D341Med (cell line): Measurements from ENCODE around the gene BBS10.
"Not testable (repeated sequence)": the region's sequence is repeated elsewhere in the genome, so short reads cannot be mapped to it uniquely, and the experiment has no call there.

ENCODE experiments used
- DNase-seq: peaks from one replicate; pipeline ENCODE4 v3.0.0; 2012; ENCODE audit warnings: low spot score

The BBS10 gene

GRCh38 chr12:76329606-76330005, 18.6 kb downstream of the BBS10 start:
- DNase-seq = no peak

GRCh38 chr12:76329159-76329558, 19.1 kb downstream of the BBS10 start:
- DNase-seq = no peak

GRCh38 chr12:76319595-76320319, 28.5 kb downstream of the BBS10 start:
- not testable (repeated sequence) for DNase-seq

- no peak for DNase-seq
Measured at GRCh38 chr12:76318773-76319594, 29.2 kb downstream of the BBS10 start.

- DNase-seq = no peak
Measured at GRCh38 chr12:76317976-76318375, 30.2 kb downstream of the BBS10 start.

- no peak for DNase-seq
Measured at GRCh38 chr12:76316468-76316867, 31.7 kb downstream of the BBS10 start.

GRCh38 chr12:76313299-76313698, 34.9 kb downstream of the BBS10 start:
- no peak for DNase-seq

- no peak for DNase-seq
Measured at GRCh38 chr12:76312315-76312714, 35.9 kb downstream of the BBS10 start.

- no peak for DNase-seq
Measured at GRCh38 chr12:76311796-76312195, 36.4 kb downstream of the BBS10 start.

- no peak for DNase-seq
Measured at GRCh38 chr12:76310110-76310509, 38.1 kb downstream of the BBS10 start.

GRCh38 chr12:76308866-76309265, 39.3 kb downstream of the BBS10 start:
- DNase-seq = no peak

GRCh38 chr12:76307083-76307482, 41.1 kb downstream of the BBS10 start:
- DNase-seq = no peak

GRCh38 chr12:76303989-76304460, 44.2 kb downstream of the BBS10 start:
- DNase-seq = no peak

GRCh38 chr12:76303365-76303764, 44.9 kb downstream of the BBS10 start:
- DNase-seq = no peak

- no peak for DNase-seq
Measured at GRCh38 chr12:76300297-76300665, 47.9 kb downstream of the BBS10 start.

GRCh38 chr12:76299536-76300296, 48.5 kb downstream of the BBS10 start:
- DNase-seq = peak; percentile 56
